HepG2 (cell line): Measurements from ENCODE around the gene VAC14. TPM values are rescaled to one million over a fixed set of nuclear protein-coding genes. Genes with fewer than 3 reads are reported as not detected.
A peak's percentile ranks its signal among the peaks of the same experiment; 100 is the strongest.

ENCODE experiments used
- BORCS8-MEF2B ChIP-seq: sonication (generic); formaldehyde crosslinking; IDR thresholded peaks from 2 replicates; pipeline ENCODE4 v1.8.0; 2022; ENCODE audit warnings: mild to moderate bottlenecking, missing genetic modification reagents
- EEA1 ChIP-seq: sonication (generic); formaldehyde crosslinking; IDR thresholded peaks from 2 replicates; pipeline ENCODE4 v1.5.1; 2020; ENCODE audit warnings: mild to moderate bottlenecking, missing genetic modification reagents, borderline replicate concordance
- HDAC2 ChIP-seq: sonication (generic); formaldehyde crosslinking; IDR thresholded peaks from 2 replicates; pipeline ENCODE4 v1.4.0; 2020; ENCODE audit warnings: missing genetic modification reagents
- LBX2 ChIP-seq: sonication (generic); formaldehyde crosslinking; IDR thresholded peaks from 2 replicates; pipeline ENCODE4 v1.5.0; 2020; ENCODE audit warnings: missing genetic modification reagents, mild to moderate bottlenecking, borderline replicate concordance
- ONECUT2 ChIP-seq: sonication (generic); formaldehyde crosslinking; IDR thresholded peaks from 2 replicates; pipeline ENCODE4 v1.4.0; 2020; ENCODE audit warnings: missing genetic modification reagents
- SIN3B ChIP-seq: fragments of 150-350 bp; IDR thresholded peaks from 2 replicates; pipeline ENCODE4 v1.6.1; 2014; ENCODE audit warnings: low read length
- SIX1 ChIP-seq: sonication (generic); formaldehyde crosslinking; IDR thresholded peaks from 2 replicates; pipeline ENCODE4 v1.4.0; 2020; ENCODE audit warnings: missing genetic modification reagents, borderline replicate concordance
- ZFX ChIP-seq: sonication (generic); formaldehyde crosslinking; IDR thresholded peaks from 2 replicates; pipeline ENCODE4 v1.4.0; 2020; ENCODE audit warnings: mild to moderate bottlenecking, low read depth, missing genetic modification reagents, moderate library complexity
- ZFY ChIP-seq: sonication (generic); formaldehyde crosslinking; IDR thresholded peaks from 2 replicates; pipeline ENCODE4 v1.4.0; 2020; ENCODE audit warnings: missing genetic modification reagents
- ZNF282 ChIP-seq: fragments of 450-650 bp; IDR thresholded peaks from 2 replicates; pipeline ENCODE4 v1.6.1; 2018; ENCODE audit not compliant: partially characterized antibody
- ZNF3 ChIP-seq: IDR thresholded peaks from 2 replicates; pipeline ENCODE4 v1.7.0; 2017; ENCODE audit warnings: inconsistent platforms
- ZNF782 ChIP-seq: sonication (generic); formaldehyde crosslinking; IDR thresholded peaks from 2 replicates; pipeline ENCODE4 v1.4.0; 2020; ENCODE audit warnings: missing genetic modification reagents, mild to moderate bottlenecking, borderline replicate concordance
- ZNF883 ChIP-seq: sonication (generic); formaldehyde crosslinking; IDR thresholded peaks from 2 replicates; pipeline ENCODE4 v1.5.1; 2020; ENCODE audit warnings: mild to moderate bottlenecking, missing genetic modification reagents; ENCODE audit errors: not compliant biosample characterization
- polyA plus RNA-seq, 8 experiments: library from polyadenylated mRNA; depleted of rRNA in 3 of 8; stranded (reverse) in 7 of 8; unstranded in 1 of 8; fragments of >200 nt; fragmentation: Illumina TruSeq in 4 of 8; extraction: Trizol in 4 of 8; gene quantifications; 2 replicates each; pipeline versions ENCODE4 v1.2.1 to v1.2.3, GENCODE V29; 2011 to 2016; ENCODE audit warnings: low read depth in 4 of 8, missing spikeins in 1 of 8, mixed read lengths in 1 of 8; ENCODE audit not compliant: insufficient read depth in 1 of 8
- total RNA-seq, 5 experiments: library from RNA; depleted of rRNA; stranded (reverse); fragments of >200 nt; fragmentation: Illumina TruSeq; extraction: Trizol; gene quantifications; 2 replicates each; pipeline ENCODE4 v1.2.3, GENCODE V29; 2016; ENCODE audit warnings: low read depth in 1 of 5
- TF ChIP-seq, protein P1 (sequence below), 2 experiments: sonication (generic) in 1 of 2; formaldehyde crosslinking in 1 of 2; IDR thresholded peaks; 2 replicates each; pipeline versions ENCODE4 v1.4.0 to v1.6.1; 2016 to 2020; ENCODE audit warnings: borderline replicate concordance in 1 of 2, low read depth in 1 of 2, mild to moderate bottlenecking in 1 of 2, missing genetic modification reagents in 1 of 2
- TF ChIP-seq, protein P2 (sequence below): sonication (generic); formaldehyde crosslinking; IDR thresholded peaks from 2 replicates; pipeline ENCODE4 v1.4.0; 2020; ENCODE audit warnings: missing genetic modification reagents; ENCODE audit errors: not compliant biosample characterization
- TF ChIP-seq, protein P3 (sequence below): sonication (generic); formaldehyde crosslinking; IDR thresholded peaks from 2 replicates; pipeline ENCODE4 v1.4.0; 2020; ENCODE audit warnings: missing genetic modification reagents, borderline replicate concordance
- TF ChIP-seq, protein P4 (sequence below): sonication (generic); formaldehyde crosslinking; IDR thresholded peaks from 2 replicates; pipeline ENCODE4 v1.4.0; 2020; ENCODE audit warnings: missing genetic modification reagents

The VAC14 gene
- total and polyA plus RNA-seq, 2 of the 13 experiments (the other 11 are each of a cell fraction or from before 2014, with no cell fraction given) = 23.5 to 24.6 TPM

DNA sequence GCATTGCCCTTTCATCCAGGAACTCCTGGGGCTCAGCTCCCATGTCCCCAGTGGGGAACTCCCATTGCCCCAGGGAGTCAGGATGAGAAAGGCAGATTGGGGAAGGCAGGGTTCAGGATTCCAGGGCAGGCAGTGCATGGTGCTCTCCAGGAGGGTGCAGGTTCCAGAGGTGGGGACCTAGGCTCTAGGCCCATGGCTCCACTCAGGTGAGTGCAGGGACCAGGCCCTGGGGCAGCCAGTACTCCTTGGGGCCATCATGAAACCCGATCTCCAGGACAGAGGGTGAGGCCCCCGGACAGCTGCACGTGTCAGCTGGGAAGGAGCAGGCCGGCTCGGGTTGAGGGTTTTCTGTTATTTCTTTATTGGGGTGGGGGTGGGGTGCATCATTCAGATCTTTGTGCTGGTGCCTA lies 113.9 kb downstream of the VAC14 start (continued):
- TF ChIP-seq, protein P1, sequence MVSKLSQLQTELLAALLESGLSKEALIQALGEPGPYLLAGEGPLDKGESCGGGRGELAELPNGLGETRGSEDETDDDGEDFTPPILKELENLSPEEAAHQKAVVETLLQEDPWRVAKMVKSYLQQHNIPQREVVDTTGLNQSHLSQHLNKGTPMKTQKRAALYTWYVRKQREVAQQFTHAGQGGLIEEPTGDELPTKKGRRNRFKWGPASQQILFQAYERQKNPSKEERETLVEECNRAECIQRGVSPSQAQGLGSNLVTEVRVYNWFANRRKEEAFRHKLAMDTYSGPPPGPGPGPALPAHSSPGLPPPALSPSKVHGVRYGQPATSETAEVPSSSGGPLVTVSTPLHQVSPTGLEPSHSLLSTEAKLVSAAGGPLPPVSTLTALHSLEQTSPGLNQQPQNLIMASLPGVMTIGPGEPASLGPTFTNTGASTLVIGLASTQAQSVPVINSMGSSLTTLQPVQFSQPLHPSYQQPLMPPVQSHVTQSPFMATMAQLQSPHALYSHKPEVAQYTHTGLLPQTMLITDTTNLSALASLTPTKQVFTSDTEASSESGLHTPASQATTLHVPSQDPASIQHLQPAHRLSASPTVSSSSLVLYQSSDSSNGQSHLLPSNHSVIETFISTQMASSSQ (IDR thresholded peaks at IDR 0.05; ENCODE audit: low read depth) = no peak
- TF ChIP-seq, protein P1 (CRISPR knock-in tag; IDR thresholded peaks at IDR 0.05; ENCODE audit: borderline replicate concordance) = peak; percentile 41; the same call in 1 of the 2 replicates
- TF ChIP-seq ZFY (CRISPR knock-in tag) = peak; percentile 43
- TF ChIP-seq, protein P2, sequence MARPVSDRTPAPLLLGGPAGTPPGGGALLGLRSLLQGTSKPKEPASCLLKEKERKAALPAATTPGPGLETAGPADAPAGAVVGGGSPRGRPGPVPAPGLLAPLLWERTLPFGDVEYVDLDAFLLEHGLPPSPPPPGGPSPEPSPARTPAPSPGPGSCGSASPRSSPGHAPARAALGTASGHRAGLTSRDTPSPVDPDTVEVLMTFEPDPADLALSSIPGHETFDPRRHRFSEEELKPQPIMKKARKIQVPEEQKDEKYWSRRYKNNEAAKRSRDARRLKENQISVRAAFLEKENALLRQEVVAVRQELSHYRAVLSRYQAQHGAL (CRISPR knock-in tag) = no peak
- TF ChIP-seq LBX2 = no peak
- TF ChIP-seq ZNF282 = no peak
- peak; percentile 40; the same call in 1 of the 2 replicates for TF ChIP-seq HDAC2 (CRISPR knock-in tag)
- peak; percentile 94 for TF ChIP-seq SIX1 (CRISPR knock-in tag)
- TF ChIP-seq ZNF782 = 0 out of 2 replicates have a peak, but pooled peaks have one; percentile 22
- no peak for TF ChIP-seq ONECUT2 (CRISPR knock-in tag)
- no peak for TF ChIP-seq ZNF883 (CRISPR knock-in tag)
- TF ChIP-seq SIN3B = no peak
- TF ChIP-seq, protein P3, sequence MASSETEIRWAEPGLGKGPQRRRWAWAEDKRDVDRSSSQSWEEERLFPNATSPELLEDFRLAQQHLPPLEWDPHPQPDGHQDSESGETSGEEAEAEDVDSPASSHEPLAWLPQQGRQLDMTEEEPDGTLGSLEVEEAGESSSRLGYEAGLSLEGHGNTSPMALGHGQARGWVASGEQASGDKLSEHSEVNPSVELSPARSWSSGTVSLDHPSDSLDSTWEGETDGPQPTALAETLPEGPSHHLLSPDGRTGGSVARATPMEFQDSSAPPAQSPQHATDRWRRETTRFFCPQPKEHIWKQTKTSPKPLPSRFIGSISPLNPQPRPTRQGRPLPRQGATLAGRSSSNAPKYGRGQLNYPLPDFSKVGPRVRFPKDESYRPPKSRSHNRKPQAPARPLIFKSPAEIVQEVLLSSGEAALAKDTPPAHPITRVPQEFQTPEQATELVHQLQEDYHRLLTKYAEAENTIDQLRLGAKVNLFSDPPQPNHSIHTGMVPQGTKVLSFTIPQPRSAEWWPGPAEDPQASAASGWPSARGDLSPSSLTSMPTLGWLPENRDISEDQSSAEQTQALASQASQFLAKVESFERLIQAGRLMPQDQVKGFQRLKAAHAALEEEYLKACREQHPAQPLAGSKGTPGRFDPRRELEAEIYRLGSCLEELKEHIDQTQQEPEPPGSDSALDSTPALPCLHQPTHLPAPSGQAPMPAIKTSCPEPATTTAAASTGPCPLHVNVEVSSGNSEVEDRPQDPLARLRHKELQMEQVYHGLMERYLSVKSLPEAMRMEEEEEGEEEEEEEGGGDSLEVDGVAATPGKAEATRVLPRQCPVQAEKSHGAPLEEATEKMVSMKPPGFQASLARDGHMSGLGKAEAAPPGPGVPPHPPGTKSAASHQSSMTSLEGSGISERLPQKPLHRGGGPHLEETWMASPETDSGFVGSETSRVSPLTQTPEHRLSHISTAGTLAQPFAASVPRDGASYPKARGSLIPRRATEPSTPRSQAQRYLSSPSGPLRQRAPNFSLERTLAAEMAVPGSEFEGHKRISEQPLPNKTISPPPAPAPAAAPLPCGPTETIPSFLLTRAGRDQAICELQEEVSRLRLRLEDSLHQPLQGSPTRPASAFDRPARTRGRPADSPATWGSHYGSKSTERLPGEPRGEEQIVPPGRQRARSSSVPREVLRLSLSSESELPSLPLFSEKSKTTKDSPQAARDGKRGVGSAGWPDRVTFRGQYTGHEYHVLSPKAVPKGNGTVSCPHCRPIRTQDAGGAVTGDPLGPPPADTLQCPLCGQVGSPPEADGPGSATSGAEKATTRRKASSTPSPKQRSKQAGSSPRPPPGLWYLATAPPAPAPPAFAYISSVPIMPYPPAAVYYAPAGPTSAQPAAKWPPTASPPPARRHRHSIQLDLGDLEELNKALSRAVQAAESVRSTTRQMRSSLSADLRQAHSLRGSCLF (CRISPR knock-in tag) = no peak
- TF ChIP-seq BORCS8-MEF2B = peak; percentile 64; the same call in 1 of the 2 replicates
- TF ChIP-seq EEA1 (CRISPR knock-in tag) = no peak
- TF ChIP-seq, protein P4, sequence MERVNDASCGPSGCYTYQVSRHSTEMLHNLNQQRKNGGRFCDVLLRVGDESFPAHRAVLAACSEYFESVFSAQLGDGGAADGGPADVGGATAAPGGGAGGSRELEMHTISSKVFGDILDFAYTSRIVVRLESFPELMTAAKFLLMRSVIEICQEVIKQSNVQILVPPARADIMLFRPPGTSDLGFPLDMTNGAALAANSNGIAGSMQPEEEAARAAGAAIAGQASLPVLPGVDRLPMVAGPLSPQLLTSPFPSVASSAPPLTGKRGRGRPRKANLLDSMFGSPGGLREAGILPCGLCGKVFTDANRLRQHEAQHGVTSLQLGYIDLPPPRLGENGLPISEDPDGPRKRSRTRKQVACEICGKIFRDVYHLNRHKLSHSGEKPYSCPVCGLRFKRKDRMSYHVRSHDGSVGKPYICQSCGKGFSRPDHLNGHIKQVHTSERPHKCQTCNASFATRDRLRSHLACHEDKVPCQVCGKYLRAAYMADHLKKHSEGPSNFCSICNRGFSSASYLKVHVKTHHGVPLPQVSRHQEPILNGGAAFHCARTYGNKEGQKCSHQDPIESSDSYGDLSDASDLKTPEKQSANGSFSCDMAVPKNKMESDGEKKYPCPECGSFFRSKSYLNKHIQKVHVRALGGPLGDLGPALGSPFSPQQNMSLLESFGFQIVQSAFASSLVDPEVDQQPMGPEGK = peak; percentile 80
- TF ChIP-seq ZFX (CRISPR knock-in tag) = peak; percentile 64
- no peak for TF ChIP-seq ZNF3 (CRISPR knock-in tag)
